AG04450 (cell line): Measurements from ENCODE around the gene TMEM170A. TPM values are rescaled to one million over a fixed set of nuclear protein-coding genes. Genes with fewer than 3 reads are reported as not detected.
"Not testable (repeated sequence)": the region's sequence is repeated elsewhere in the genome, so short reads cannot be mapped to it uniquely, and the experiment has no call there.

Experiments used
- CTCF ChIA-PET: fragments of 300-600, 350-600 bp; formaldehyde crosslinking; extraction: SDS; loops from one replicate; lab custom pipeline; 2022; ENCODE audit warnings: antibody characterized with exemption, inconsistent platforms; lab: Charles Lee
- POLR2A ChIA-PET: fragments of 350-600 bp; formaldehyde crosslinking; extraction: SDS; loops from one replicate; lab custom pipeline; 2021; ENCODE audit warnings: antibody characterized with exemption, inconsistent platforms; lab: Yijun Ruan, JAX
- DNase-seq: peaks from one replicate; pipeline ENCODE4 v3.0.0-alpha.2; 2011; ENCODE audit warnings: low read depth, low spot score
- H3K27ac ChIP-seq: one replicate; pipeline ENCODE4 v1.5.1; 2012; ENCODE audit warnings: low read depth, low read length, control low read depth
- H3K27me3 ChIP-seq: one replicate; pipeline ENCODE4 v1.6.0; 2012; ENCODE audit warnings: low read length; ENCODE audit not compliant: control insufficient read depth, insufficient read depth
- H3K4me3 ChIP-seq: 2 replicates; pipeline ENCODE4 v1.5.1; 2011; ENCODE audit warnings: mild to moderate bottlenecking, low read depth, low read length, control low read depth
- H3K9me3 ChIP-seq: 2 replicates; pipeline ENCODE4 v1.5.1; 2012; ENCODE audit warnings: low read length; ENCODE audit not compliant: control insufficient read depth, insufficient read depth
- CTCF ChIP-seq: IDR thresholded peaks from 2 replicates; pipeline ENCODE4 v1.5.1; 2011; ENCODE audit warnings: low read depth, low read length, control low read depth, inconsistent platforms
- polyA plus RNA-seq: library from polyadenylated mRNA; depleted of rRNA; stranded (reverse); fragments of >200 nt; gene quantifications from 2 replicates; pipeline ENCODE4 v1.2.3, GENCODE V29; 2011

TMEM170A gene
- polyA plus RNA-seq, 1 experiment, result 13.3 TPM

- no peak for TF ChIP-seq CTCF
- ChIA-PET CTCF (interaction anchor here (2.8 kb wide), 1 partner anchor 14 kb away, joined by 19 read pairs; no protein-coding TSS in a partner anchor), POLR2A (interaction anchor here (0.6 kb wide), 1 partner anchor 93 kb away, joined by 8 read pairs; no protein-coding TSS in a partner anchor)
- Histone ChIP-seq H3K27me3 (no peaks in the 10 kb centered on the region), H3K4me3 (no peak overlapping the region), H3K27ac (no peak overlapping the region), H3K9me3 (no peaks in the 10 kb centered on the region)
- no peak for DNase-seq
These were observed 38.6 kb upstream of the TMEM170A start for GRCh38 chr16:75502916-75503605.

- H3K27me3 ChIP-seq, POLR2A ChIA-PET, H3K9me3 ChIP-seq, H3K4me3 ChIP-seq, H3K27ac ChIP-seq: not testable (repeated sequence)
- DNase-seq, result peak; percentile 4
- CTCF ChIA-PET, result interaction anchor here (0.9 to 2.8 kb wide), 2 partner anchors 15 to 37 kb away, joined by 3 to 19 read pairs; no protein-coding TSS in a partner anchor
These were observed 37.3 kb upstream of the TMEM170A start for GRCh38 chr16:75501820-75502219.

- Histone ChIP-seq H3K27ac (no peak overlapping the region), H3K27me3 (peaks cover 3% of the 10 kb centered on the region), H3K9me3 (no peaks in the 10 kb centered on the region), H3K4me3 (no peak overlapping the region)
- TF ChIP-seq CTCF, result no peak
- ChIA-PET POLR2A (no interaction called here), CTCF (interaction anchor here (0.9 to 2.8 kb wide), 2 partner anchors 16 to 36 kb away, joined by 3 to 19 read pairs; no protein-coding TSS in a partner anchor)
- no peak for DNase-seq
These were observed 36.9 kb upstream of the TMEM170A start for GRCh38 chr16:75501359-75501758.

GRCh38 chr16:75498605-75499322, 34.3 kb upstream of the TMEM170A start:
- H3K9me3 ChIP-seq, DNase-seq, H3K27ac ChIP-seq, POLR2A ChIA-PET, H3K4me3 ChIP-seq: not testable (repeated sequence)
- peaks cover 14% of the 10 kb centered on the region for H3K27me3 ChIP-seq
- CTCF ChIA-PET, result interaction anchor here (2.5 kb wide), 1 partner anchor 19 kb away, joined by 27 read pairs; no protein-coding TSS in a partner anchor

GRCh38 chr16:75497558-75497957, 33.1 kb upstream of the TMEM170A start:
- Histone ChIP-seq H3K9me3 (no peaks in the 10 kb centered on the region; the same call in 1 of the 2 replicates), H3K4me3 (no peak overlapping the region), H3K27ac (no peak overlapping the region), H3K27me3 (peaks cover 14% of the 10 kb centered on the region)
- DNase-seq, result no peak
- CTCF ChIA-PET, result interaction anchor here (1.1 to 2.5 kb wide), 3 partner anchors 20 to 33 kb away, joined by 7 to 27 read pairs (median 7); partner anchors contain the start of gene TMEM170A
- TF ChIP-seq CTCF, result no peak
- POLR2A ChIA-PET, result no interaction called here
